HuH-7 (cell line): ENCODE results near the gene MAP7.
"Not testable (repeated sequence)": the region's sequence is repeated elsewhere in the genome, so short reads cannot be mapped to it uniquely, and the experiment has no call there.

Experiments
- DNase-seq: peaks from one replicate; pipeline ENCODE4 v3.0.0; 2011; ENCODE audit warnings: low spot score

The MAP7 gene

GRCh38 chr6:136468711-136469110, 81.5 kb downstream of the MAP7 start:
- no peak for DNase-seq

DNA sequence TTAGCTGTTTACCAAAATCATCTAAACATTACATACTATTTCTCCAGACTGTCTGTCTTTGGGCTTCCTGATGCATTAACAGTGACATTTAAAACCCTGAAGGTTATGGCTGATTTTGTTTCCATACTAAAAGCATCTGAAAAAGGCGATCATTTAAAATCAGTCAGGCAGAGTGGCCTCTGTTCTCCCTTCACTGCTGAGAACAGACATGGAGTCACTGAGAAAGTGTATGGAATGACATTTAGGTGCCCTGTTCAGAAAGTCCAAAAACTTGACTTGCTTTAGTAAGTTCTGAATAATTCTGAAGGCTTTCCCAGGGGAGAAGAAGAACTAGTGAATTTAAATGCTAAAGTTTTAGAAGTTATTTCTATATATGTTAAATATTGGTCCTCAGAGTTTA, 83.0 kb downstream of the MAP7 start:
- no peak for DNase-seq

DNA sequence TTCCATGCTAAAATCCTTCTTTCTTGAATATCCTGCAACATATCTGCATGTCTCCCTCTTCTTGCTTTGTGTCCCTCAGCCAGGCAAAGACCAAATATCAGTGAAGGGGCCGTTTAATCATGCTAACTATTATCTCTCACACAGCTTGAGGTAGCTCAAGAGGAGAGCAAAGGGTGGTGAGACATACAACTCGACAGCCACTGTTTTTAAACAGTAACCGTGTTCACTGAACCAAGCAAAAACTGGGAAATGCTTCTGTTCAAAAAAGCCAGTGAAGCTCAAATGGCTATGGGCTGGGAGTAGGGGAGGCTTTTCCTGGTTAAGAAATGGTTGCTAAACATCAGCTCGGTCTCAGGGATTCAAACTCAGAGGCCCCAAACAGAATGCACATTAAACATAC, 83.4 kb downstream of the MAP7 start:
- no peak for DNase-seq

- no peak for DNase-seq
Measured at GRCh38 chr6:136465766-136466303, 84.4 kb downstream of the MAP7 start.

GRCh38 chr6:136464874-136465273, 85.3 kb downstream of the MAP7 start:
- DNase-seq = no peak

DNA sequence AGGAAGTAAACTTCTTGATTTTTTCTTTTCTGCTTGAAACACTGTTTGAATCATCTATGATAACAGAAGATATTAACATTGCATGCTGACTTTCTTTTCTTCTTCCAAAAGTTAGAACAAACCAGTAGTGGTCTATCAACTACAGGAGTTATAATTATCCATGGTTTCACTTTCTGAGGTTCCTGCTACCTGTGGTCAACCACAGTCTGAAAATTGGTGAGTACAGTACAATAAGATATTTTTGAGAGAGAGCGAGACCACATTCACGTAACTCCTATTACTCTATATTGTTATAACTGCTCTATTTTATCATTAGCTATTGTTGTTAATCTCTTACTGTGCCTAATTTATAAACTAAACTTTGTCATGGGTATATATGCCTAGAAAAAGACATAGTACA, 86.1 kb downstream of the MAP7 start:
- DNase-seq = no peak

GRCh38 chr6:136463743-136464142, 86.5 kb downstream of the MAP7 start:
- no peak for DNase-seq

GRCh38 chr6:136446579-136447187, 103.5 kb downstream of the MAP7 start:
- no peak for DNase-seq

GRCh38 chr6:136446145-136446544, 104.1 kb downstream of the MAP7 start:
- DNase-seq = no peak

- DNase-seq = no peak
Measured at GRCh38 chr6:136445063-136445462, 105.2 kb downstream of the MAP7 start.

DNA sequence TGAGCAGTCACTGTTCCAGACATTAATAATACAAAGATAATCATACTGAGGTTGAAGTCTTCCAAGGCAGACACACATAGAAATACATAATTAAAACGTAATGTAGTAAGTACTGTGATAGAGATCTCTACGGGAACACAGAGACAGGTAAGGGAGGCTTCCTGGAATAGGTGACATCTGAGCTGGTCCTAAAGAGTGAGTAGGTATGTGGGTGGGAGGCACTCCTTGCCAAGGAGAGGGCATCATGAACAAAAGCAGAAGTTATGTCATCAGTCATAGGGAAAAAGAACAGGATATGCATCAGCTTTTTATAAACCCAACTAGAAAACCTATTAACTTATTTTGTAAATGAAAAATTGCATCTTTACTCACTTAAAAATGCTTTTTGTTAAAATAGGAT, 110.0 kb downstream of the MAP7 start:
- no peak for DNase-seq

DNA sequence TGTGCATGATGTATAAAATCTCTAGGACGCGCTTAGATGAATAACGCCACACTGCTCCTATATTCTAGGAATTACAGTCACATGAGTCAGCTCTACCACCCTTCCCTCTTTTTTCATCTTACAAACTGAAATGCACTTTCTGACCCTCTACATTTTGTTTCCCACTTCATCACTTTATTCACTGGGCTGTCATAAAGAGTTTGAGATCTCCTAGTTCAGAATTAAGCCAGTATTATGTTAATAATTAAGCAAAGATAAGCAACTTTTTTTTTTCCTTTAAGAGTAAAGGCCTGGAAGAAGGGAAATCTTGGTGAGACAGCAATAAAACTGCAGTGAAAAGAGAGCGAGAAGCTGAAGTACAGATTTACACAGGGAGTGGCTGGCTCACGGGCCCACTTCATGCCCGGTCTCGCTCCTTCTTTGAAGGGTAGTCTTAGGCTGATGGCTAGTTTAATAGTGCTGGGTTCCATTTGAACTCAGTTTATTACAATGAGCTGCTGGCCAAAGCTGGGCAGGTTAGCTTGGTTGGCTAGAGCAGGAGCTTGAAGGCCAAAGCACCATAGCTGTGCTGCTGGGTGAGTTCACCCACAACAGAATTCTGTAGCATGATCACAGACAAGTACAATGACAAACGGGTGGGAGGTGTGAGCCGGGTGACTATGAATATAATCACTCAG, 110.6 kb downstream of the MAP7 start:
- no peak for DNase-seq

DNA sequence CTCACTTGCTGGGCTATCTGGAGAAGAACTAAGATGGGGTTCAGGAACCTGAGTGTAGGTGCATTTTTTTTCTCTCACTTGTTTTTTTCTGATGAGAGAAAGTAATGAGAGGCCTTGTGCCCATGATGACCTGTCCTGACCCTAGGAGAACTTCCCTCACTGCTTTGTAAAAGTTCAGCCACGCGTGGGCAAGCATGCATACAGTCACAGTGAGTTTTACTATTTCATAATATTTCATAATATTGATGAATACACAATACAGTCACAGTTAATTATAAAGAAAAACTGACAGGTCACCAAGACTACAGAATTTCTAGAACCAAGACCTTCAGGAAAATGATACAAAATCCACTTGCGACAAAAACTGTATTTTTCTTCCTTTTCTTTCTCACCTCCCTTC, 111.8 kb downstream of the MAP7 start:
- DNase-seq = no peak

- DNase-seq = no peak
Measured at GRCh38 chr6:136437246-136437645, 113.0 kb downstream of the MAP7 start.

- no peak for DNase-seq
Measured at GRCh38 chr6:136435101-136435500, 115.1 kb downstream of the MAP7 start.

GRCh38 chr6:136431306-136431705, 118.9 kb downstream of the MAP7 start:
- DNase-seq = not testable (repeated sequence)

DNA sequence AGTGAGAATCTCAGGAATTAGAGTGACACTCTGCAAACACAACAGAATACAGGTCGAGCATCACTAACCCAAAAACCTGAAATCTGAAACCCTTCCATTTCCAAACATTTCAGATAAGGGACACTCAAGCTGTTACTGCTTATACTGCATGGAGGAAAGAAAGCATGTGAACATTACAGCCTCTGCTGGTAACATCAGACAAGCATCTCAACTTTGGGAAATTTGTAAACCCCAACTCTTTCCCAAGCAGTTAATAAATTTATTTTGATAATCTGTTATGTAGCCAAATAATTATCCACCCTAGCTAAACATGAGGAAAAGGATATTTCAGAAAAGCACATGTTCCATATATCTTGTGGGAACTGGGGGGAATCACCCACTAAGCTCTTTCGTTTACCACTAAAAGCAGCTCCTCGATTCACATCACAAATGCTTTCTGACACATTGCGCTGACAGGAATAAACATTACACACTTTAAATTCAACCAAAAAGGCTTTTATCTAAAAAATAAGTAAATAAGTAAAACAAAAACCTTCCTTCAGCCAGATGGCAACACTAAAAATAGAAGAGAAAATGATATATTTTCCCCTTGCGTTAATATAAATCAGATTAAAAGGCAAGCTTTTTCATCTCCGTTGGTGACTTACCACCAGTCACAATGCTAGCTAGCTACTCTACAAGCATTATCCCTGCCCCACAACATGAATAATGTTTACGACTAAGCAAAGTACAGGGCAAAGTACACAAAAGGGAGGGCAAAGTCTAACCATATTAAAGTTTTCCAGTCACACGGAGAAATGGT, 120.8 kb downstream of the MAP7 start:
- DNase-seq = no peak

GRCh38 chr6:136427378-136427717, 122.9 kb downstream of the MAP7 start:
- no peak for DNase-seq

DNA sequence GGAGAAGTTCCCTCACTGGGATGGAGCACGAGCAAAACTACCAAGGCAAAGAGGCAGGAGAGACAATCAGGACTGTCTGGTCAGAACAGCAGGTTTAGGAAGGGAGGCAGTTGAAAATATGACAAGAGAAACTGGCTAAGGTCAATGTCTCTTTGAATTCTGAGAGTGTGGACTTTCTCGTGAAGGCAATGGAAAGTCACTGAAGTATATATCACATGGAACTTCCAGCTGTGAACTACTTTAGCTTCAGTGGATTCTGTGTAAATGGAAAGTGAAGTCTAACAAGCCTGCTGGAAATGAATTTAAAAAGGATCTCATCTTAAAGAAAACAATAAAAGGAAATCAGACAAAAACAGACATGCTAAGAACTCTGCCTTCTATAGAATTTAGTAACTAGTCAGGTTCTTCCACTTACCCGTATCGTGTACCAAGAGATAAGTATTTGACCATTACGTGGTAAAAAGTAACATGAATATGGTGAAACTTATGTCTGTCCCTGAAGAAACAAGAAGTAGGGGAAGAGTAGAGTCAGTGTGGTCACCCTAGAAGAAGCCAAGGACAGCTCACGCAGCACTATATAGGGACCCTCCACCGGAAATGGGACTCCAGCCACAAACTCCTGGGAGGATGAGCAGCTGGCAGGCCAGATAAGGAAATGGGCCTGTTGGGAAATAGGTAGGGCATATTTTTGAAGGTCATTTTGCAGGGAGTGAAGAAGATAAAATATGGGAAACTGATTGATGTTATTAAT, 123.4 kb downstream of the MAP7 start:
- no peak for DNase-seq

DNA sequence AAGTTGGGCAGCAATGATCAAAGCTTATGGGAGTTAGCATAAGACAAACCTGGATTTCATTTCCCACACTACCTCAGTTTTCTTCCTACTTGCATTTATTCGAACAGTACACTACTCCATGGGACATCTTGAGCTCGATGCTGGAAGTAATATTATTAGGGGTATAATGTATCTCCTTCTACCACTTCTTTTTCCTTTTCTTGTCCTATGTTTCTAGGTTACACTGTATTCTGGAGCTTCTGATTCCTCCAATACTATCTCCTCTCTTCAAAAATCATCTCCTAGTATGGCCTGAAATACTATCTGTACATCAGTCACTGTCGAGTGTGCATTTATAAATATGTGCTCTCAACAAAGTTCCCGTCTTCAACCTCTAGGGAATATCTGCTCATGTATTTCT, 124.4 kb downstream of the MAP7 start:
- DNase-seq = no peak

DNA sequence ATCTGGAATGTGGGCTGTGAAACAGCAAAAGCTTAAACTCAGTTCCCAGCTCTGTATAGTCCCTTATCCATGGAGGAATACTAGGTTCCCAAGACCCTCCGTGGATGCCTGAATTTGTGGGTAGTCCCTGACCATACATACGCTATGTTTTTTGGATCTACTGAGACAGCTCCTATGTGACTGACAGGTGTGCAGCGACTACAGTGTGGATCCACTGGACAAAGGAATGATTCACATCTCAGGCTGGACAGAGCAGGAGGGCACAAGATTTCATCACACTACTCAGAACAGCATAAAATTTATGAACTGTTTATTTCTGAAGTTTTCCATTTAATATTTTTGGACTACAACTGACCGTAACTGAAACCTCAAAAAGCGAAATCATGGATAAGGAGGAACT, 125.3 kb downstream of the MAP7 start:
- DNase-seq = no peak

GRCh38 chr6:136424450-136424849, 125.8 kb downstream of the MAP7 start:
- no peak for DNase-seq
